H9 (cell line): ENCODE measurements around the gene ZFAND3. TPM values are rescaled to one million over a fixed set of nuclear protein-coding genes. Genes with fewer than 3 reads are reported as not detected.

Experiments used
- DNase-seq: peaks from one replicate; pipeline ENCODE4 v3.0.0-alpha.2; 2017
- H2AFZ ChIP-seq: one replicate; pipeline ENCODE4 v1.6.1; 2013; ENCODE audit warnings: mild to moderate bottlenecking, low read length, control low read depth, moderate library complexity
- H2AK5ac ChIP-seq: 2 replicates; pipeline ENCODE4 v1.6.1; 2013; ENCODE audit warnings: low read length, control low read depth, mixed read lengths; ENCODE audit not compliant: insufficient read length
- H2BK120ac ChIP-seq: one replicate; pipeline ENCODE4 v1.6.1; 2013; ENCODE audit warnings: low read depth, mild to moderate bottlenecking, low read length, control low read depth, inconsistent platforms; ENCODE audit not compliant: poor library complexity, severe bottlenecking
- H2BK12ac ChIP-seq: 2 replicates; pipeline ENCODE4 v1.6.1; 2013; ENCODE audit warnings: low read length, control low read depth, mixed read lengths, low read depth; ENCODE audit not compliant: insufficient read length
- H2BK15ac ChIP-seq: 2 replicates; pipeline ENCODE4 v1.6.1; 2013; ENCODE audit warnings: low read depth, low read length, control low read depth
- H2BK20ac ChIP-seq: one replicate; pipeline ENCODE4 v1.6.1; 2013; ENCODE audit warnings: low read depth, mild to moderate bottlenecking, low read length, control low read depth, inconsistent platforms; ENCODE audit not compliant: poor library complexity, severe bottlenecking
- H2BK5ac ChIP-seq: 2 replicates; pipeline ENCODE4 v1.6.1; 2013; ENCODE audit warnings: low read length, control low read depth, mixed read lengths; ENCODE audit not compliant: insufficient read length
- H3K14ac ChIP-seq: 2 replicates; pipeline ENCODE4 v1.6.1; 2013; ENCODE audit warnings: low read length, control low read depth; ENCODE audit not compliant: insufficient read depth
- H3K18ac ChIP-seq: 2 replicates; pipeline ENCODE4 v1.6.1; 2013; ENCODE audit warnings: low read depth, mild to moderate bottlenecking, mixed read lengths, low read length, control low read depth; ENCODE audit not compliant: insufficient read length
- H3K23ac ChIP-seq: 2 replicates; pipeline ENCODE4 v1.6.1; 2013; ENCODE audit warnings: low read length, control low read depth, mixed read lengths, low read depth; ENCODE audit not compliant: insufficient read length
- H3K23me2 ChIP-seq: 2 replicates; pipeline ENCODE4 v1.6.1; 2013; ENCODE audit warnings: low read depth, mild to moderate bottlenecking, mixed read lengths, low read length, control low read depth; ENCODE audit not compliant: insufficient read length, poor library complexity, severe bottlenecking
- H3K27ac ChIP-seq: 2 replicates; pipeline ENCODE4 v1.5.1; 2013; ENCODE audit warnings: low read length, control low read depth, mixed read lengths, low read depth; ENCODE audit not compliant: insufficient read length
- H3K27me3 ChIP-seq: 2 replicates; pipeline ENCODE4 v1.6.1; 2013; ENCODE audit warnings: low read length, control low read depth, inconsistent platforms; ENCODE audit not compliant: insufficient read depth
- H3K4ac ChIP-seq: 2 replicates; pipeline ENCODE4 v1.6.1; 2013; ENCODE audit warnings: low read depth, mild to moderate bottlenecking, control low read depth, inconsistent platforms, low read length, moderate library complexity
- H3K4me1 ChIP-seq: 2 replicates; pipeline ENCODE4 v1.6.1; 2013; ENCODE audit warnings: low read length, control low read depth, inconsistent platforms; ENCODE audit not compliant: insufficient read depth
- H3K4me2 ChIP-seq: 2 replicates; pipeline ENCODE4 v1.6.1; 2013; ENCODE audit warnings: low read length, control low read depth, mixed read lengths; ENCODE audit not compliant: insufficient read length, insufficient read depth
- H3K56ac ChIP-seq: 2 replicates; pipeline ENCODE4 v1.6.1; 2013; ENCODE audit warnings: low read depth, mild to moderate bottlenecking, mixed read lengths, low read length, control low read depth; ENCODE audit not compliant: insufficient read length
- H3K79me1 ChIP-seq: 2 replicates; pipeline ENCODE4 v1.6.1; 2013; ENCODE audit warnings: low read depth, mild to moderate bottlenecking, moderate library complexity, low read length, control low read depth, inconsistent platforms; ENCODE audit not compliant: insufficient read depth, poor library complexity, severe bottlenecking
- H3K79me2 ChIP-seq: 2 replicates; pipeline ENCODE4 v1.6.1; 2013; ENCODE audit warnings: low read length, control low read depth, inconsistent platforms; ENCODE audit not compliant: insufficient read depth
- H3K9ac ChIP-seq: 2 replicates; pipeline ENCODE4 v1.6.1; 2013; ENCODE audit warnings: low read length, control low read depth, mixed read lengths; ENCODE audit not compliant: insufficient read length; ENCODE audit errors: extremely low read depth
- H3K9me3 ChIP-seq: one replicate; pipeline ENCODE4 v1.6.1; 2013; ENCODE audit warnings: low read depth, low read length, inconsistent platforms; ENCODE audit not compliant: control insufficient read depth
- H3T11ph ChIP-seq: one replicate; pipeline ENCODE4 v1.6.1; 2013; ENCODE audit warnings: mild to moderate bottlenecking, low read length, control low read depth, inconsistent platforms
- H4K20me1 ChIP-seq: one replicate; pipeline ENCODE4 v1.6.1; 2013; ENCODE audit not compliant: control insufficient read depth, insufficient read length, insufficient read depth
- H4K5ac ChIP-seq: 2 replicates; pipeline ENCODE4 v1.6.1; 2013; ENCODE audit warnings: low read depth, mild to moderate bottlenecking, mixed read lengths, low read length, control low read depth; ENCODE audit not compliant: insufficient read length
- H4K8ac ChIP-seq: replicated peaks from 2 replicates; pipeline ENCODE4 v1.6.1; 2013; ENCODE audit warnings: low read length, control low read depth, mixed read lengths, low read depth; ENCODE audit not compliant: insufficient read length
- H4K91ac ChIP-seq: 2 replicates; pipeline ENCODE4 v1.6.1; 2013; ENCODE audit warnings: low read depth, mild to moderate bottlenecking, moderate library complexity, mixed read lengths, low read length, control low read depth; ENCODE audit not compliant: insufficient read length
- H3K27ac Mint-ChIP-seq, 3 experiments: 2 replicates in 2 of 3; 3 replicates in 1 of 3; pipeline ENCODE4 v1.8.0; 2020 to 2021; ENCODE audit warnings: mixed read lengths in 3 of 3, mild to moderate bottlenecking in 1 of 3, moderate library complexity in 1 of 3
- H3K27me3 Mint-ChIP-seq: 2 replicates; pipeline ENCODE4 v1.8.0; 2021; ENCODE audit warnings: low read depth, mild to moderate bottlenecking, moderate library complexity, mixed read lengths
- H3K36me3 Mint-ChIP-seq, 3 experiments: 2 replicates in 2 of 3; 3 replicates in 1 of 3; pipeline ENCODE4 v1.8.0; 2020 to 2021; ENCODE audit warnings: low read depth in 3 of 3, mixed read lengths in 3 of 3; ENCODE audit not compliant: insufficient read depth in 1 of 3
- H3K4me1 Mint-ChIP-seq, 2 experiments: 2 replicates each; pipeline ENCODE4 v1.8.0; 2020; ENCODE audit warnings: mixed read lengths in 2 of 2
- H3K4me3 Mint-ChIP-seq, 2 experiments: 2 replicates in 1 of 2; 3 replicates in 1 of 2; pipeline ENCODE4 v1.8.0; 2020 to 2021; ENCODE audit warnings: mild to moderate bottlenecking in 2 of 2, mixed read lengths in 2 of 2, moderate library complexity in 1 of 2
- H3K9me3 Mint-ChIP-seq, 2 experiments: 2 replicates in 1 of 2; 3 replicates in 1 of 2; pipeline ENCODE4 v1.8.0; 2020; ENCODE audit warnings: mild to moderate bottlenecking in 2 of 2, mixed read lengths in 2 of 2, moderate library complexity in 1 of 2
- CTCF ChIP-seq: fragments of 200-600 bp; sonication (generic); conservative IDR thresholded peaks from 3 replicates; pipeline ENCODE4 v1.8.0; 2021; ENCODE audit warnings: antibody characterized with exemption, mild to moderate bottlenecking
- WGBS: extraction: QIAGEN DNeasy Blood & Tissue Kit; methylation state at CpG from one replicate; pipeline ENCODE4 v1.1.7; 2013; ENCODE audit warnings: missing lambda C conversion rate, low lambda C conversion rate, mixed read lengths; ENCODE audit not compliant: insufficient read length; ENCODE audit errors: extremely low coverage; 5-methylcytosine and 5-hydroxymethylcytosine counted together
- total RNA-seq: library from RNA; stranded (reverse); gene quantifications from 2 replicates; pipeline ENCODE4 v1.2.1, GENCODE V29; 2021

ZFAND3 gene
- total RNA-seq, 1 experiment from 2014 or later, result 57.7 TPM

- Histone ChIP-seq H4K20me1 (no peaks in the 10 kb centered on the region), H3K14ac (peak overlapping the region; percentile 90; the same call in 1 of the 2 replicates), H2BK15ac (no peak overlapping the region), H2BK12ac (no peak overlapping the region), H3K4ac (no peak overlapping the region), H2BK120ac (peak overlapping the region; percentile 89), H2AFZ (no peak overlapping the region), H3K18ac (peak overlapping the region; percentile 90), H3K4me2 (peak overlapping the region; percentile 80), H4K91ac (no peak overlapping the region), H3K9ac (peak overlapping the region; percentile 68), H3K56ac (no peak overlapping the region), H3K9me3 (no peaks in the 10 kb centered on the region), H3K27me3 (no peaks in the 10 kb centered on the region), H3K79me1 (peaks cover 2% of the 10 kb centered on the region), H3K27ac (no peak overlapping the region), H2BK5ac (no peak overlapping the region), H4K5ac (no peak overlapping the region), H3K79me2 (peaks cover 29% of the 10 kb centered on the region), H4K8ac (no peak overlapping the region), H3T11ph (no peak overlapping the region), H3K23me2 (peaks cover 3% of the 10 kb centered on the region), H2AK5ac (no peak overlapping the region), H3K23ac (no peak overlapping the region), H2BK20ac (no peak overlapping the region), H3K4me1 (no peaks in the 10 kb centered on the region; the same call in 1 of the 2 replicates)
- peaks cover 0 to 2% (median 0%) of the 10 kb centered on the region in 3 experiments; a peak in 1 of 7 replicates for H3K36me3 Mint-ChIP-seq
- peak overlapping the region; percentile 94 to 98 (median 96) for H3K27ac Mint-ChIP-seq
- peak overlapping the region; percentile 92 for H3K4me3 Mint-ChIP-seq
- no CpG with 5 or more reads among the region's 27 CpGs for WGBS
- peak; percentile 95 for DNase-seq
- no peak for TF ChIP-seq CTCF
- peaks cover 10% of the 10 kb centered on the region for H3K27me3 Mint-ChIP-seq
- no peaks in the 10 kb centered on the region for H3K9me3 Mint-ChIP-seq
- peaks cover 40 to 45% of the 10 kb centered on the region in 2 experiments for H3K4me1 Mint-ChIP-seq
Measured at GRCh38 chr6:37818536-37819176, 871 bp upstream of the ZFAND3 start.
